Adrenal gland (tissue), 12 donors: ENCODE results near the gene ATP2B3. TPM values are rescaled to one million over a fixed set of nuclear protein-coding genes. Genes with fewer than 3 reads are reported as not detected.

Experiments
- DNase-seq, 7 donors: peaks; one replicate each; pipeline ENCODE4 v3.0.0-alpha.2; 2019 to 2020
- H3K27ac ChIP-seq, 5 donors: fragments of 200-600 bp; sonication (generic) in 4 of 5; 1 replicate in 3 of 5; 2 replicates in 2 of 5; pipeline versions ENCODE4 v1.5.1 to v1.8.0; 2016 to 2020; ENCODE audit warnings: mild to moderate bottlenecking in 1 of 5
- H3K27me3 ChIP-seq: fragments of 200-600 bp; 2 replicates; pipeline ENCODE4 v1.8.0; 2021
- H3K36me3 ChIP-seq, 2 donors: fragments of 200-600 bp; replicated peaks in 1 of 2; 1 replicate in 1 of 2; 2 replicates in 1 of 2; pipeline versions ENCODE4 v1.5.1 to v1.8.0; 2018 to 2022
- H3K4me1 ChIP-seq, 2 donors: fragments of 200-600 bp; replicated peaks in 1 of 2; 1 replicate in 1 of 2; 2 replicates in 1 of 2; pipeline versions ENCODE4 v1.5.1 to v1.8.0; 2018 to 2021
- H3K4me3 ChIP-seq, 4 donors: fragments of 200-600 bp; sonication (generic) in 3 of 4; one replicate each; pipeline ENCODE4 v1.5.1; 2016 to 2018
- H3K9me3 ChIP-seq, 3 donors: fragments of 200-600 bp; sonication (generic) in 1 of 3; replicated peaks in 1 of 3; 1 replicate in 2 of 3; 2 replicates in 1 of 3; pipeline versions ENCODE4 v1.5.1 to v1.8.0; 2016 to 2021
- CTCF ChIP-seq, 6 experiments: fragments of 450-650 bp in 4 of 6; fragments of 200-600 bp in 2 of 6; sonication (generic) in 1 of 6; IDR thresholded peaks; 1 replicate in 5 of 6; 2 replicates in 1 of 6; pipeline versions ENCODE4 v1.5.1 to v1.8.0; 2016 to 2021; ENCODE audit warnings: antibody characterized with exemption in 6 of 6, mild to moderate bottlenecking in 2 of 6, moderate library complexity in 1 of 6
- POLR2A ChIP-seq, 2 donors: fragments of 450-650 bp; IDR thresholded peaks; one replicate each; pipeline ENCODE4 v1.6.1; 2017; ENCODE audit warnings: antibody characterized with exemption in 2 of 2, mild to moderate bottlenecking in 2 of 2, moderate library complexity in 1 of 2
- WGBS, 4 donors: extraction: QIAGEN DNeasy Blood & Tissue Kit in 2 of 4; methylation state at CpG; one replicate each; pipeline versions ENCODE4 v1.1.5 to v1.1.7; 2013 to 2017; 5-methylcytosine and 5-hydroxymethylcytosine counted together
- intact Hi-C, 2 donors: fragments of 100-400 bp; cut with DNase I; formaldehyde crosslinking; loops; one replicate each; pipeline versions ENCODE4 v1.14.1 to v1.15.0; 2022 to 2023
- polyA plus RNA-seq, 3 donors: library from polyadenylated mRNA; stranded (reverse); fragments of 200-250 nt in 2 of 3; fragments of 350-450 nt in 1 of 3; fragmentation: Illumina TruSeq in 1 of 3; extraction: RNeasy Lipid Tissue Mini Kit (QIAGEN cat#74804) in 1 of 3; gene quantifications; one replicate each; pipeline ENCODE4 v1.2.3, GENCODE V29; 2013 to 2014
- total RNA-seq, 9 donors: library from RNA; depleted of rRNA in 4 of 9; stranded (reverse); fragments of >200 nt in 4 of 9; fragments of 120-200 nt in 1 of 9; fragmentation: NEBNext Ultra II Directional in 1 of 9; extraction: Animal tissue kit (Norgen Biotek cat#: 25700) in 1 of 9; gene quantifications; one replicate each; pipeline versions ENCODE4 v1.1.0 to v1.2.4, GENCODE V29; 2013 to 2023
- donor health status: healthy with polysubstance abuse.
- donor health status: Bipolar disorder and iron deficiency.
- donor health status: DM: yes; HTN: yes; CAD: no.
- donor health status: DM: no; HTN: no; CAD: no.
- donor health status: DM: no; HTN: no; CAD: no.
- donor health status: DM: yes; HTN: yes; CAD: no.

ATP2B3 gene
- total and polyA plus RNA-seq, 12 donors: 1.1 to 46.4 (median 15.4) TPM

DNA sequence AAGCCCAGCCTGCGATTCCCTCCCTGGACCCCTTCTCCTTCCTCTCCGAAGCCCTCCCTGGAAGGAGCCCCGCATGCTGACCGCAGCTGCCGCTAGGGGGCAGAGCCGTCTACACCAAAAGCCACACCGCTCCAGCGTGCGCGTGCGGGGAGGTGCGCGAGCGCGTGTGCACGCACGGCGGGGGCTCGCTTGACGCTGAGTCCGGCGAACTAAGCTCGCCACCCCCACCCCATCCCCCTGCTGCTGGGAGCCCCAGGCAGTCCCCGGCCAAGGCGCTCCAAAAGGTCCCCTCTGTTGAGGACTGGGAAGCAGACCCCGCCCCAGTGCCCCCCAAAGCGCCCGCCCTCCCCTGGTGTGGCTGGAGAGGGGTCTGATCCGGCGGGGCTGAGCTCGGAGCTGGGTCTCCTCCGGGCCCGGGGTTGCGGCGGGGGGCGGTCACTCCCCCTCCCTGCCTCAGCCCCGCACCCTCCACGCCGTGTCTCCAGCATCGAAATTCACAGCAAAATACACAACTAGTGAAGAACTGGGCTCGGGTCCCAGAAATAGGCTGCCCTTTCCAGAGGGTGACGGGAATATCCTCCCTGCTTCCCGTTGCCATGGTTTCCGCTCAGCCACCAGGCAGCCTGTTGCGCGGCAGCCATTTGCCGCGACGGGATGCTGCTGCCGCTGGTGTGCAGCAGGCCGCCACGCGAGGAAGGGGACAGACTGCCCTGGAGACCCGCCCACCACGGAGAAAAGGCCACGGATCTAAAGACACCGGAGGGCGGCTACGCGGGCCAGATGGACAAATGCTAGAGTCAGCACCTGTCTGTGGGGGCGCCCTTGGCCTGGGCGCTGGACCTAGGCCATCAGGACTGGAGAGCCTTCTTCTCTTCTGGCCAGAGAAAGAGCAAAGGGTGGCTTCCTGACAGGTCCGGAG, 92.7 kb downstream of the ATP2B3 start:
- no peak overlapping the region for H3K27ac ChIP-seq
- no peaks in the 10 kb centered on the region for H3K4me1 ChIP-seq
- peak; percentile 60 to 81 (median 69) for DNase-seq
- peak; percentile 42 to 75 (median 64) for TF ChIP-seq CTCF (IDR thresholded peaks at IDR 0.05)
- no peak for TF ChIP-seq POLR2A (IDR thresholded peaks at IDR 0.05)
- H3K27me3 ChIP-seq: peaks cover 17% of the 10 kb centered on the region
- 2 to 26% (median 15%) methylated on average over 11 to 63 of the region's 63 CpGs for whole genome bisulfite sequencing, 4 donors
- intact Hi-C loops: loop anchor here in 1 of 2 donors (5.0 kb wide), 1 partner anchor 37 kb away; the partner anchor contains the start of gene DUSP9
- no peaks in the 10 kb centered on the region for H3K36me3 ChIP-seq
- no peaks in the 10 kb centered on the region for H3K9me3 ChIP-seq
- H3K4me3 ChIP-seq: peak overlapping the region in 1 of 4 donors; percentile 42

DNA sequence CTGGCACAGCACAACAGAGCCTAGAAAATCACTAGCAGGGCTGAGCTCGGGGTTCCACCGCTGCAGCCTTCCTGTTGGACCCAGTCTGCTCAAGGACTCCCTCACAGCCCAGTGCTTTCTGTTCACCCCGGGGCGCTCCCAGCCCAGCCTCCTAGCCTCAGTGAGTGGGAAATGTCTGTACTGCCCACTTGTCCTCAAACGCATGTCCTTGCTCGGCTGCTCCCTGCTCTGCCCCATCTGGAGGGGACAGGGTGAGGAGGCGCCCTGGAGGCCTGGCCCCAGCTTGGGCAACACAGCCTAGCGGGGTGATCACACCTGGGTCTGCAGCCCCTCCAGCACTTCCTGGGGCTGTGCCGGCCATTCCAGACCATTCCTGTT, 93.4 kb downstream of the ATP2B3 start:
- 58 to 80% (median 71%) methylated on average over 4 to 9 of the region's 9 CpGs for WGBS, 4 donors
- H3K4me1 ChIP-seq: no peaks in the 10 kb centered on the region
- peaks cover 17% of the 10 kb centered on the region for H3K27me3 ChIP-seq
- TF ChIP-seq POLR2A (IDR thresholded peaks at IDR 0.05) (no peak), CTCF (IDR thresholded peaks at IDR 0.05) (no peak)
- DNase-seq: no peak
- H3K9me3 ChIP-seq: no peaks in the 10 kb centered on the region
- H3K27ac ChIP-seq: no peak overlapping the region
- intact Hi-C loops: loop anchor here in 1 of 2 donors (5.0 kb wide), 1 partner anchor 36 kb away; the partner anchor contains the start of gene DUSP9
- no peaks in the 10 kb centered on the region for H3K36me3 ChIP-seq
- H3K4me3 ChIP-seq: no peak overlapping the region

DNA sequence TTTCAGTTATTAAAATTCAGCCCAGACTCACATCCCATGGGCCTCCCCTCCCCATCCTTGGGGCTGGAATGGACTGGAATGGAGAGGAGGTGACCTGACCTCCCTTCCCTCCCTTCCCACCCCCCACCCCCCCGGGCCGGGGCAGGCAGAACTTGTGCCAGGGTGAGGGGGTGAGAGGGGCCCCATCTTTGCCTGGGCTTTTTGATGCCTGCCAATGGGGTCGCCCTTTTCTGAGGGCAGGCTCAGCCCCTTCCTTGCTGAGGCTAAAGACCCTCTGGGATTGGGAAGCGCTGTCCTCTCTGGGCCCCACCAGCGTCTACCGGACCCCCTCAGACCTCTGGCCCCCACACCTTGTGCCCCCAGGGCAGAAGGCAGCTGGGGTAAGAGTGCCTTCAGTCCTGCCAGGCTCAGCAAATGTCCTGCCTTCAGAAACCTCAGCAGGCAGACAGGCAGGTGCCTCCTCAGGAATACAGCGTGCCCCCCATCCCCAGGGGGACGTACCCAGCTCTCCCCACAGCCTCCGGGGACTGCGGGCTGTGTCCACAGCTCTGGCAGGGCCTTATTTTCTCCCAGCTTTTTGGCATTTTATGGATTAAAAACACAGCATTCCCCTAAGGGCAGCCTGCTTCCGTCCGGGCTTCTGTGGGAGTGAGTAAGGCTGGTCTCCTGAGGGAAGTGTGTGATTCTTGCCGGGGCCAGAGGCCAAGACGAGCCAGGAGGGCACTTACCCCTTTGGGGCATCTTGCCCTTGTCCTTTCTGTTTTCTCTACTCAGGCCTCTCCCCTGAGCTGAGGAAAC, 94.1 kb downstream of the ATP2B3 start:
- TF ChIP-seq CTCF (IDR thresholded peaks at IDR 0.05) (no peak), POLR2A (IDR thresholded peaks at IDR 0.05) (no peak)
- DNase-seq: no peak
- Histone ChIP-seq H3K4me3 (no peak overlapping the region), H3K4me1 (no peaks in the 10 kb centered on the region), H3K27ac (no peak overlapping the region), H3K9me3 (no peaks in the 10 kb centered on the region), H3K27me3 (peaks cover 17% of the 10 kb centered on the region), H3K36me3 (no peaks in the 10 kb centered on the region)
- intact Hi-C loops: loop anchor here in 1 of 2 donors (5.0 kb wide), 1 partner anchor 36 kb away; the partner anchor contains the start of gene DUSP9
- 35 to 71% (median 68%) methylated on average over 5 to 14 of the region's 14 CpGs for WGBS, 4 donors

DNA sequence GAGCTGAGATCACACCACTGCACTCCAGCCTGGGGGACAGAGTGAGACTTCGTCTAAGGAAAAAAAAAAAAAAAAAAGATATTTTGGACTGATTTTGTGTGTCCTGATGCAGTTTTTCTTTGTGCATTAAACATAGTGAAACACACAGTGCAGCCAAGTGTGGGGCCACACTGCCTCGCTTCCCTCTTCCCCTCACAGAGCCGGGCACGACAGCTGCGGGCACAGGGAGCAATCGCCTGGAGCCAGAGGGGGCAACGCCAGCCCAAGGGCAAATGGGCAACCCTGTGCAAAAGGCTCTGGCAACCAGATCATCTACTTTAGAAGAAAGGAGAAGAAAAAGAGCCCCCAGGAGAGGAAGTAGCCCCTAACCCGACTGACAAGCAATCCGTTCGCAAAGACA, 95.0 kb downstream of the ATP2B3 start:
- DNase-seq: no peak
- Histone ChIP-seq H3K27me3 (peaks cover 21% of the 10 kb centered on the region), H3K27ac (no peak overlapping the region), H3K9me3 (no peaks in the 10 kb centered on the region), H3K4me3 (no peak overlapping the region), H3K4me1 (no peaks in the 10 kb centered on the region), H3K36me3 (no peaks in the 10 kb centered on the region)
- 73 to 75% (median 74%) methylated on average over 10 of the region's 10 CpGs for WGBS, 4 donors
- TF ChIP-seq POLR2A (IDR thresholded peaks at IDR 0.05) (no peak), CTCF (IDR thresholded peaks at IDR 0.05) (no peak)
- intact Hi-C loops: loop anchor here in 1 of 2 donors (5.0 kb wide), 1 partner anchor 35 kb away; the partner anchor contains the start of gene DUSP9
